Measurements from ENCODE around the gene GBF1. TPM values are rescaled to one million over a fixed set of nuclear protein-coding genes. Genes with fewer than 3 reads are reported as not detected.

Gene GBF1
- total RNA-seq, 6 experiments from 2014 or later: 22.6 to 27.2 (median 23.7) TPM

- DNase-seq (no peak), ATAC-seq (peak in 2 of 4 donors; percentile 7 to 33)
- WGBS (ENCODE audit: insufficient coverage, low coverage, low lambda C conversion rate, missing lambda C conversion rate): 16% methylated on average over 2 of the region's 2 CpGs
- no peak overlapping the region for H3K4me3 ChIP-seq
- H3K36me3 ChIP-seq: no peaks in the 10 kb centered on the region
- peak overlapping the region in 1 of 3 donors; percentile 79 for H3K27ac ChIP-seq
- H3K4me1 ChIP-seq: peaks cover 0 to 18% (median 10%) of the 10 kb centered on the region in 4 donors
- no peaks in the 10 kb centered on the region for H3K27me3 ChIP-seq
- H3K9me3 ChIP-seq: no peaks in the 10 kb centered on the region
- intact Hi-C loops (cut with DNase I): no loop called here
- TF ChIP-seq CTCF (IDR thresholded peaks at IDR 0.05) (no peak), POLR2A (IDR thresholded peaks at IDR 0.05) (no peak)
Observed at GRCh38 chr10:102283488-102283887, 38.2 kb downstream of the GBF1 start.

- Histone ChIP-seq H3K4me3 (no peak overlapping the region), H3K4me1 (peaks cover 0 to 18% (median 10%) of the 10 kb centered on the region in 4 donors), H3K27me3 (no peaks in the 10 kb centered on the region), H3K27ac (peak overlapping the region in 1 of 3 donors; percentile 79), H3K9me3 (no peaks in the 10 kb centered on the region), H3K36me3 (no peaks in the 10 kb centered on the region)
- DNase-seq (no peak), ATAC-seq (peak; percentile 67 to 91 (median 79))
- WGBS (ENCODE audit: insufficient coverage, low coverage, low lambda C conversion rate, missing lambda C conversion rate): 16% methylated on average over 2 of the region's 2 CpGs
- TF ChIP-seq POLR2A (IDR thresholded peaks at IDR 0.05) (no peak), CTCF (IDR thresholded peaks at IDR 0.05) (no peak)
- intact Hi-C loops (cut with DNase I): no loop called here
Observed at GRCh38 chr10:102283890-102284289, 38.6 kb downstream of the GBF1 start.

GRCh38 chr10:102284531-102284930, 39.2 kb downstream of the GBF1 start:
- Histone ChIP-seq H3K27ac (peak overlapping the region in 1 of 3 donors; percentile 79), H3K4me1 (peaks cover 0 to 18% (median 10%) of the 10 kb centered on the region in 4 donors), H3K27me3 (no peaks in the 10 kb centered on the region), H3K4me3 (no peak overlapping the region), H3K36me3 (no peaks in the 10 kb centered on the region), H3K9me3 (no peaks in the 10 kb centered on the region)
- ATAC-seq: no peak
- WGBS (ENCODE audit: insufficient coverage, low coverage, low lambda C conversion rate, missing lambda C conversion rate): 89% methylated on average over 2 of the region's 2 CpGs
- no peak for DNase-seq
- intact Hi-C loops (cut with DNase I): no loop called here
- TF ChIP-seq CTCF (IDR thresholded peaks at IDR 0.05): no peak
- TF ChIP-seq POLR2A (IDR thresholded peaks at IDR 0.05): no peak

GRCh38 chr10:102285133-102285532, 39.8 kb downstream of the GBF1 start:
- Histone ChIP-seq H3K9me3 (no peaks in the 10 kb centered on the region), H3K27me3 (no peaks in the 10 kb centered on the region), H3K4me1 (peaks cover 0 to 18% (median 10%) of the 10 kb centered on the region in 4 donors), H3K4me3 (no peak overlapping the region), H3K27ac (no peak overlapping the region), H3K36me3 (no peaks in the 10 kb centered on the region)
- no peak for DNase-seq
- no peak for ATAC-seq
- intact Hi-C loops (cut with DNase I): no loop called here
- no peak for TF ChIP-seq POLR2A (IDR thresholded peaks at IDR 0.05)
- TF ChIP-seq CTCF (IDR thresholded peaks at IDR 0.05): no peak
- WGBS (ENCODE audit: insufficient coverage, low coverage, low lambda C conversion rate, missing lambda C conversion rate): 100% methylated on average over 2 of the region's 2 CpGs

GRCh38 chr10:102286216-102286615, 40.9 kb downstream of the GBF1 start:
- intact Hi-C loops (cut with DNase I): no loop called here
- WGBS (ENCODE audit: insufficient coverage, low coverage, low lambda C conversion rate, missing lambda C conversion rate): 90% methylated on average over 2 of the region's 2 CpGs
- TF ChIP-seq POLR2A (IDR thresholded peaks at IDR 0.05) (no peak), CTCF (IDR thresholded peaks at IDR 0.05) (no peak)
- Histone ChIP-seq H3K36me3 (no peaks in the 10 kb centered on the region), H3K27ac (no peak overlapping the region), H3K27me3 (no peaks in the 10 kb centered on the region), H3K4me1 (peaks cover 0 to 24% (median 9%) of the 10 kb centered on the region in 4 donors), H3K4me3 (no peak overlapping the region), H3K9me3 (no peaks in the 10 kb centered on the region)
- DNase-seq: no peak
- ATAC-seq: no peak

Data from right lobe of liver (tissue), 6 donors.